ENCODE data around the gene CUL7. TPM values are rescaled to one million over a fixed set of nuclear protein-coding genes. Genes with fewer than 3 reads are reported as not detected.

CUL7 gene
- total RNA-seq, 1 experiment from 2014 or later, result 23.5 TPM

- H2BK15ac ChIP-seq (ENCODE audit: low read depth, low read length), result no peak overlapping the region
- no peak overlapping the region for H2AFZ ChIP-seq (ENCODE audit: low read length)
- H2BK5ac ChIP-seq (ENCODE audit: insufficient read length, low read length), result no peak overlapping the region
- H4K20me1 ChIP-seq (ENCODE audit: control insufficient read depth, insufficient read depth, insufficient read length), result no peaks in the 10 kb centered on the region
- H4K91ac ChIP-seq (ENCODE audit: insufficient read length, low read depth, low read length), result no peak overlapping the region
- H3K18ac ChIP-seq (ENCODE audit: insufficient read length, low read depth, low read length), result peak overlapping the region; percentile 61
- H3K4me3 Mint-ChIP-seq, result peak overlapping the region; percentile 85 to 90
- peak overlapping the region; percentile 72 for H3K4me2 ChIP-seq (ENCODE audit: insufficient read depth, insufficient read length, low read length)
- no peak overlapping the region for H4K8ac ChIP-seq (replicated peaks; ENCODE audit: insufficient read length, low read depth, low read length)
- no CpG with 5 or more reads among the region's 72 CpGs for WGBS (ENCODE audit: extremely low coverage, insufficient read length, low lambda C conversion rate)
- peaks cover 29 to 48% of the 10 kb centered on the region in 2 experiments for H3K4me1 Mint-ChIP-seq
- peak overlapping the region in 2 of 3 experiments; percentile 85 to 90; a peak in 4 of 7 replicates for H3K27ac Mint-ChIP-seq
- peaks cover 10% of the 10 kb centered on the region for H3K23me2 ChIP-seq (ENCODE audit: insufficient read length, low read depth, low read length, poor library complexity, severe bottlenecking)
- no peaks in the 10 kb centered on the region for H3K9me3 ChIP-seq (ENCODE audit: control insufficient read depth, low read depth, low read length)
- H2BK120ac ChIP-seq (ENCODE audit: low read depth, low read length, poor library complexity, severe bottlenecking), result no peak overlapping the region
- H4K5ac ChIP-seq (ENCODE audit: insufficient read length, low read depth, low read length), result no peak overlapping the region
- no peak overlapping the region for H3K23ac ChIP-seq (ENCODE audit: insufficient read length, low read depth, low read length)
- TF ChIP-seq, protein P1, sequence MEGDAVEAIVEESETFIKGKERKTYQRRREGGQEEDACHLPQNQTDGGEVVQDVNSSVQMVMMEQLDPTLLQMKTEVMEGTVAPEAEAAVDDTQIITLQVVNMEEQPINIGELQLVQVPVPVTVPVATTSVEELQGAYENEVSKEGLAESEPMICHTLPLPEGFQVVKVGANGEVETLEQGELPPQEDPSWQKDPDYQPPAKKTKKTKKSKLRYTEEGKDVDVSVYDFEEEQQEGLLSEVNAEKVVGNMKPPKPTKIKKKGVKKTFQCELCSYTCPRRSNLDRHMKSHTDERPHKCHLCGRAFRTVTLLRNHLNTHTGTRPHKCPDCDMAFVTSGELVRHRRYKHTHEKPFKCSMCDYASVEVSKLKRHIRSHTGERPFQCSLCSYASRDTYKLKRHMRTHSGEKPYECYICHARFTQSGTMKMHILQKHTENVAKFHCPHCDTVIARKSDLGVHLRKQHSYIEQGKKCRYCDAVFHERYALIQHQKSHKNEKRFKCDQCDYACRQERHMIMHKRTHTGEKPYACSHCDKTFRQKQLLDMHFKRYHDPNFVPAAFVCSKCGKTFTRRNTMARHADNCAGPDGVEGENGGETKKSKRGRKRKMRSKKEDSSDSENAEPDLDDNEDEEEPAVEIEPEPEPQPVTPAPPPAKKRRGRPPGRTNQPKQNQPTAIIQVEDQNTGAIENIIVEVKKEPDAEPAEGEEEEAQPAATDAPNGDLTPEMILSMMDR (conservative IDR thresholded peaks at IDR 0.05), result no peak
- no peak overlapping the region for H3T11ph ChIP-seq (ENCODE audit: low read length)
- no peak overlapping the region for H2AK5ac ChIP-seq (ENCODE audit: insufficient read length, low read length)
- peak; percentile 81 for DNase-seq
- H3K27me3 Mint-ChIP-seq (ENCODE audit: low read depth), result no peaks in the 10 kb centered on the region
- peaks cover 13% of the 10 kb centered on the region for H3K4me1 ChIP-seq (ENCODE audit: insufficient read depth, low read length)
- peak overlapping the region; percentile 94 for H3K14ac ChIP-seq (ENCODE audit: insufficient read depth, low read length)
- peak overlapping the region; percentile 76 for H3K9ac ChIP-seq (ENCODE audit: extremely low read depth, insufficient read length, low read length)
- H3K79me1 ChIP-seq (ENCODE audit: insufficient read depth, low read depth, low read length, poor library complexity, severe bottlenecking), result peaks cover 11% of the 10 kb centered on the region
- H2BK20ac ChIP-seq (ENCODE audit: low read depth, low read length, poor library complexity, severe bottlenecking), result no peak overlapping the region
- no peak overlapping the region for H3K27ac ChIP-seq (ENCODE audit: insufficient read length, low read depth, low read length)
- no peak overlapping the region; the same call in none of the 2 replicates for H3K4ac ChIP-seq (ENCODE audit: low read depth, low read length)
- H3K79me2 ChIP-seq (ENCODE audit: insufficient read depth, low read length), result peaks cover 18% of the 10 kb centered on the region; the same call in 1 of the 2 replicates
- H3K27me3 ChIP-seq (ENCODE audit: insufficient read depth, low read length), result no peaks in the 10 kb centered on the region
- H3K9me3 Mint-ChIP-seq, result no peaks in the 10 kb centered on the region
- peaks cover 12 to 24% (median 21%) of the 10 kb centered on the region in 3 experiments for H3K36me3 Mint-ChIP-seq (ENCODE audit: insufficient read depth in 1 of 3, low read depth in 3 of 3)
- no peak overlapping the region for H2BK12ac ChIP-seq (ENCODE audit: insufficient read length, low read depth, low read length)
- H3K56ac ChIP-seq (ENCODE audit: insufficient read length, low read depth, low read length), result no peak overlapping the region
These were observed 23.0 kb upstream of the CUL7 start for GRCh38 chr6:43076464-43077332.

All from H9 (cell line).